H9 (cell line): ENCODE results near the gene CDH26. TPM values are rescaled to one million over a fixed set of nuclear protein-coding genes. Genes with fewer than 3 reads are reported as not detected.
A peak's percentile ranks its signal among the peaks of the same experiment; 100 is the strongest.

Source experiments
- DNase-seq: peaks from one replicate; pipeline ENCODE4 v3.0.0-alpha.2; 2017
- H2AFZ ChIP-seq: one replicate; pipeline ENCODE4 v1.6.1; 2013; ENCODE audit warnings: mild to moderate bottlenecking, low read length, control low read depth, moderate library complexity
- H2AK5ac ChIP-seq: 2 replicates; pipeline ENCODE4 v1.6.1; 2013; ENCODE audit warnings: low read length, control low read depth, mixed read lengths; ENCODE audit not compliant: insufficient read length
- H2BK120ac ChIP-seq: one replicate; pipeline ENCODE4 v1.6.1; 2013; ENCODE audit warnings: low read depth, mild to moderate bottlenecking, low read length, control low read depth, inconsistent platforms; ENCODE audit not compliant: poor library complexity, severe bottlenecking
- H2BK12ac ChIP-seq: 2 replicates; pipeline ENCODE4 v1.6.1; 2013; ENCODE audit warnings: low read length, control low read depth, mixed read lengths, low read depth; ENCODE audit not compliant: insufficient read length
- H2BK15ac ChIP-seq: 2 replicates; pipeline ENCODE4 v1.6.1; 2013; ENCODE audit warnings: low read depth, low read length, control low read depth
- H2BK20ac ChIP-seq: one replicate; pipeline ENCODE4 v1.6.1; 2013; ENCODE audit warnings: low read depth, mild to moderate bottlenecking, low read length, control low read depth, inconsistent platforms; ENCODE audit not compliant: poor library complexity, severe bottlenecking
- H2BK5ac ChIP-seq: 2 replicates; pipeline ENCODE4 v1.6.1; 2013; ENCODE audit warnings: low read length, control low read depth, mixed read lengths; ENCODE audit not compliant: insufficient read length
- H3K14ac ChIP-seq: 2 replicates; pipeline ENCODE4 v1.6.1; 2013; ENCODE audit warnings: low read length, control low read depth; ENCODE audit not compliant: insufficient read depth
- H3K18ac ChIP-seq: 2 replicates; pipeline ENCODE4 v1.6.1; 2013; ENCODE audit warnings: low read depth, mild to moderate bottlenecking, mixed read lengths, low read length, control low read depth; ENCODE audit not compliant: insufficient read length
- H3K23ac ChIP-seq: 2 replicates; pipeline ENCODE4 v1.6.1; 2013; ENCODE audit warnings: low read length, control low read depth, mixed read lengths, low read depth; ENCODE audit not compliant: insufficient read length
- H3K23me2 ChIP-seq: 2 replicates; pipeline ENCODE4 v1.6.1; 2013; ENCODE audit warnings: low read depth, mild to moderate bottlenecking, mixed read lengths, low read length, control low read depth; ENCODE audit not compliant: insufficient read length, poor library complexity, severe bottlenecking
- H3K27ac ChIP-seq: 2 replicates; pipeline ENCODE4 v1.5.1; 2013; ENCODE audit warnings: low read length, control low read depth, mixed read lengths, low read depth; ENCODE audit not compliant: insufficient read length
- H3K27me3 ChIP-seq: 2 replicates; pipeline ENCODE4 v1.6.1; 2013; ENCODE audit warnings: low read length, control low read depth, inconsistent platforms; ENCODE audit not compliant: insufficient read depth
- H3K4ac ChIP-seq: 2 replicates; pipeline ENCODE4 v1.6.1; 2013; ENCODE audit warnings: low read depth, mild to moderate bottlenecking, control low read depth, inconsistent platforms, low read length, moderate library complexity
- H3K4me1 ChIP-seq: 2 replicates; pipeline ENCODE4 v1.6.1; 2013; ENCODE audit warnings: low read length, control low read depth, inconsistent platforms; ENCODE audit not compliant: insufficient read depth
- H3K4me2 ChIP-seq: 2 replicates; pipeline ENCODE4 v1.6.1; 2013; ENCODE audit warnings: low read length, control low read depth, mixed read lengths; ENCODE audit not compliant: insufficient read length, insufficient read depth
- H3K56ac ChIP-seq: 2 replicates; pipeline ENCODE4 v1.6.1; 2013; ENCODE audit warnings: low read depth, mild to moderate bottlenecking, mixed read lengths, low read length, control low read depth; ENCODE audit not compliant: insufficient read length
- H3K79me1 ChIP-seq: 2 replicates; pipeline ENCODE4 v1.6.1; 2013; ENCODE audit warnings: low read depth, mild to moderate bottlenecking, moderate library complexity, low read length, control low read depth, inconsistent platforms; ENCODE audit not compliant: insufficient read depth, poor library complexity, severe bottlenecking
- H3K79me2 ChIP-seq: 2 replicates; pipeline ENCODE4 v1.6.1; 2013; ENCODE audit warnings: low read length, control low read depth, inconsistent platforms; ENCODE audit not compliant: insufficient read depth
- H3K9ac ChIP-seq: 2 replicates; pipeline ENCODE4 v1.6.1; 2013; ENCODE audit warnings: low read length, control low read depth, mixed read lengths; ENCODE audit not compliant: insufficient read length; ENCODE audit errors: extremely low read depth
- H3K9me3 ChIP-seq: one replicate; pipeline ENCODE4 v1.6.1; 2013; ENCODE audit warnings: low read depth, low read length, inconsistent platforms; ENCODE audit not compliant: control insufficient read depth
- H3T11ph ChIP-seq: one replicate; pipeline ENCODE4 v1.6.1; 2013; ENCODE audit warnings: mild to moderate bottlenecking, low read length, control low read depth, inconsistent platforms
- H4K20me1 ChIP-seq: one replicate; pipeline ENCODE4 v1.6.1; 2013; ENCODE audit not compliant: control insufficient read depth, insufficient read length, insufficient read depth
- H4K5ac ChIP-seq: 2 replicates; pipeline ENCODE4 v1.6.1; 2013; ENCODE audit warnings: low read depth, mild to moderate bottlenecking, mixed read lengths, low read length, control low read depth; ENCODE audit not compliant: insufficient read length
- H4K8ac ChIP-seq: replicated peaks from 2 replicates; pipeline ENCODE4 v1.6.1; 2013; ENCODE audit warnings: low read length, control low read depth, mixed read lengths, low read depth; ENCODE audit not compliant: insufficient read length
- H4K91ac ChIP-seq: 2 replicates; pipeline ENCODE4 v1.6.1; 2013; ENCODE audit warnings: low read depth, mild to moderate bottlenecking, moderate library complexity, mixed read lengths, low read length, control low read depth; ENCODE audit not compliant: insufficient read length
- H3K27ac Mint-ChIP-seq, 3 experiments: 2 replicates in 2 of 3; 3 replicates in 1 of 3; pipeline ENCODE4 v1.8.0; 2020 to 2021; ENCODE audit warnings: mixed read lengths in 3 of 3, mild to moderate bottlenecking in 1 of 3, moderate library complexity in 1 of 3
- H3K27me3 Mint-ChIP-seq: 2 replicates; pipeline ENCODE4 v1.8.0; 2021; ENCODE audit warnings: low read depth, mild to moderate bottlenecking, moderate library complexity, mixed read lengths
- H3K36me3 Mint-ChIP-seq, 3 experiments: 2 replicates in 2 of 3; 3 replicates in 1 of 3; pipeline ENCODE4 v1.8.0; 2020 to 2021; ENCODE audit warnings: low read depth in 3 of 3, mixed read lengths in 3 of 3; ENCODE audit not compliant: insufficient read depth in 1 of 3
- H3K4me1 Mint-ChIP-seq, 2 experiments: 2 replicates each; pipeline ENCODE4 v1.8.0; 2020; ENCODE audit warnings: mixed read lengths in 2 of 2
- H3K4me3 Mint-ChIP-seq, 2 experiments: 2 replicates in 1 of 2; 3 replicates in 1 of 2; pipeline ENCODE4 v1.8.0; 2020 to 2021; ENCODE audit warnings: mild to moderate bottlenecking in 2 of 2, mixed read lengths in 2 of 2, moderate library complexity in 1 of 2
- H3K9me3 Mint-ChIP-seq, 2 experiments: 2 replicates in 1 of 2; 3 replicates in 1 of 2; pipeline ENCODE4 v1.8.0; 2020; ENCODE audit warnings: mild to moderate bottlenecking in 2 of 2, mixed read lengths in 2 of 2, moderate library complexity in 1 of 2
- WGBS: extraction: QIAGEN DNeasy Blood & Tissue Kit; methylation state at CpG from one replicate; pipeline ENCODE4 v1.1.7; 2013; ENCODE audit warnings: missing lambda C conversion rate, low lambda C conversion rate, mixed read lengths; ENCODE audit not compliant: insufficient read length; ENCODE audit errors: extremely low coverage; 5-methylcytosine and 5-hydroxymethylcytosine counted together
- total RNA-seq: library from RNA; stranded (reverse); gene quantifications from 2 replicates; pipeline ENCODE4 v1.2.1, GENCODE V29; 2021
- TF ChIP-seq, protein P1 (sequence below): fragments of 200-600 bp; sonication (generic); conservative IDR thresholded peaks from 3 replicates; pipeline ENCODE4 v1.8.0; 2021; ENCODE audit warnings: antibody characterized with exemption, mild to moderate bottlenecking

CDH26 gene
- total RNA-seq, 1 experiment from 2014 or later = 0.79 TPM

DNA sequence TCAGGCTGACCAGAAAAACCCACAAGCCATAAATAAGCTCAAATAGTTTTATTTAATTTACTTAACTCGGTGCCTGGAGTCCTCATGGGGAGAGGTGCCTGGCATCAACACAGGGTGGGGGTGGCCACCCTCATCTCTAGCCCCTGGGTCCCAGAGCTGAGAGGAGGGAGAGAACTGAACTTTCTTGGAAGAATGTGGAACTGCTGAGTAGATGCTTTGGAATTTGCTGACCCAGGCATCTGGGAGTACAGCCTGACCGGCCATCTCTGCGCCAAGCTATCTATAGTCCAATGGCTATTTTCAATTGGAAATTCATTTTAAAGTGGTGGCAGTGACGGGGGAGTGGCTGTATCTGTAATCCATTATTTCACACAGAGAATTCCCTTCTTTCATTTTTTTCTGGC lies 104.8 kb downstream of the CDH26 start:
- no peaks in the 10 kb centered on the region for H3K23me2 ChIP-seq
- no peak overlapping the region for H3K27ac ChIP-seq
- no peak overlapping the region for H3K18ac ChIP-seq
- H4K20me1 ChIP-seq = no peaks in the 10 kb centered on the region
- no peak overlapping the region for H3K9ac ChIP-seq
- no peaks in the 10 kb centered on the region for H3K4me1 ChIP-seq
- H3K27me3 ChIP-seq = no peaks in the 10 kb centered on the region; the same call in 1 of the 2 replicates
- no peaks in the 10 kb centered on the region for H3K79me2 ChIP-seq
- TF ChIP-seq, protein P1, sequence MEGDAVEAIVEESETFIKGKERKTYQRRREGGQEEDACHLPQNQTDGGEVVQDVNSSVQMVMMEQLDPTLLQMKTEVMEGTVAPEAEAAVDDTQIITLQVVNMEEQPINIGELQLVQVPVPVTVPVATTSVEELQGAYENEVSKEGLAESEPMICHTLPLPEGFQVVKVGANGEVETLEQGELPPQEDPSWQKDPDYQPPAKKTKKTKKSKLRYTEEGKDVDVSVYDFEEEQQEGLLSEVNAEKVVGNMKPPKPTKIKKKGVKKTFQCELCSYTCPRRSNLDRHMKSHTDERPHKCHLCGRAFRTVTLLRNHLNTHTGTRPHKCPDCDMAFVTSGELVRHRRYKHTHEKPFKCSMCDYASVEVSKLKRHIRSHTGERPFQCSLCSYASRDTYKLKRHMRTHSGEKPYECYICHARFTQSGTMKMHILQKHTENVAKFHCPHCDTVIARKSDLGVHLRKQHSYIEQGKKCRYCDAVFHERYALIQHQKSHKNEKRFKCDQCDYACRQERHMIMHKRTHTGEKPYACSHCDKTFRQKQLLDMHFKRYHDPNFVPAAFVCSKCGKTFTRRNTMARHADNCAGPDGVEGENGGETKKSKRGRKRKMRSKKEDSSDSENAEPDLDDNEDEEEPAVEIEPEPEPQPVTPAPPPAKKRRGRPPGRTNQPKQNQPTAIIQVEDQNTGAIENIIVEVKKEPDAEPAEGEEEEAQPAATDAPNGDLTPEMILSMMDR = no peak
- no peaks in the 10 kb centered on the region for H3K9me3 ChIP-seq
- no peak overlapping the region for H3K56ac ChIP-seq
- H4K91ac ChIP-seq = no peak overlapping the region
- H2AK5ac ChIP-seq = no peak overlapping the region
- Mint-ChIP-seq H3K4me3 (no peak overlapping the region), H3K27me3 (peaks cover 30% of the 10 kb centered on the region), H3K9me3 (peaks cover 0 to 5% of the 10 kb centered on the region in 2 experiments; a peak in 2 of 5 replicates), H3K27ac (no peak overlapping the region), H3K36me3 (no peaks in the 10 kb centered on the region), H3K4me1 (peaks cover 10% of the 10 kb centered on the region in 2 experiments)
- no CpG with 5 or more reads among the region's 4 CpGs for WGBS
- no peak overlapping the region for H4K8ac ChIP-seq
- H2BK5ac ChIP-seq = no peak overlapping the region
- H3K23ac ChIP-seq = no peak overlapping the region
- H3T11ph ChIP-seq = no peak overlapping the region
- no peak overlapping the region for H4K5ac ChIP-seq
- H2BK20ac ChIP-seq = no peak overlapping the region
- H2AFZ ChIP-seq = no peak overlapping the region
- DNase-seq = peak; percentile 0
- H2BK120ac ChIP-seq = no peak overlapping the region
- H2BK12ac ChIP-seq = no peak overlapping the region
- H3K4ac ChIP-seq = no peak overlapping the region
- H3K79me1 ChIP-seq = no peaks in the 10 kb centered on the region
- H2BK15ac ChIP-seq = no peak overlapping the region
- H3K4me2 ChIP-seq = no peak overlapping the region
- no peak overlapping the region for H3K14ac ChIP-seq
